GM18505 (cell line): ENCODE measurements around the gene MROH7.

Experiments
- ATAC-seq: cut with Tn5 transposase; IDR thresholded peaks from one replicate; pipeline ENCODE4 v1.9.1; 2021; ENCODE audit not compliant: unreplicated experiment
- POLR2A ChIP-seq: IDR thresholded peaks from 4 replicates; pipeline ENCODE4 v1.6.1; 2011; ENCODE audit warnings: borderline replicate concordance; ENCODE audit not compliant: insufficient read depth, insufficient read length; ENCODE audit errors: extremely low read depth

Gene MROH7

DNA sequence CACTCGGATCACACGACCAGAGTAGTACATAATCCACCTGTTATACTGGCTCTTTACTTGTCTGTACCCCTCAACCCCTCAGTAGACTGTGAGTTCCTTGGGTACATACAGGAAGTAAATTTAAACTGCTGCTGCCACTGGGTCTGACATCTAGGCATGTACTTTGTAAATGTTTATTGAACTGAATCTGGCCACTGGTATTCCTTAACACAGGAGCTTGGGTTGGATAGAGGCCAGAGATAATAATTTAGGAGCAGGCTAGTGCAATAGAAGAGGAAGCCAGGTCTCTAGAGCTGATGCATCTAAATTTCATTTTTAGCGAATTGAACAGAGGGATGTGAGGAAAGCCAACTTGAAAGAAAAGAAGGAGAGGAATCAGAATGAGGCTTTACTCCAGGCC lies 86.4 kb downstream of the MROH7 start:
- TF ChIP-seq POLR2A, result no peak
- no peak for ATAC-seq

DNA sequence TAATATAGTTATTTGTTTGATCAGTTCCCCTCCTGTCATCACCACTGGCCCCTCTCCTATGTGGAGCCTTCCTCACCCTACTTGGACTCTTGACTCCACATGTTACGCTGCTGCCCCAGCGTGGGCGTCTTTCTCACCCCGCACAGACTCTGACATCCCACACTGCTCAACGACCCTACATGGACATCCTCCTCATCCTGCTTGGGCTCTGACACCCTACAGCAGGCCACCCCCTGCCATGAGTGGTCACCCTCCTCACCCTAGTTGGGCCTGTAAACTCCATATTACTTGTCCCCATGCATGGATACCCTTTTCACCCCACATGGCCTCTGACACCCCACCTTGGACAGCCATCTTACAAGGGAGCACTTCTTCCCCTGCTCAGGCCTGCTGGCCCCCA lies 95.1 kb downstream of the MROH7 start:
- TF ChIP-seq POLR2A, result no peak
- no peak for ATAC-seq

DNA sequence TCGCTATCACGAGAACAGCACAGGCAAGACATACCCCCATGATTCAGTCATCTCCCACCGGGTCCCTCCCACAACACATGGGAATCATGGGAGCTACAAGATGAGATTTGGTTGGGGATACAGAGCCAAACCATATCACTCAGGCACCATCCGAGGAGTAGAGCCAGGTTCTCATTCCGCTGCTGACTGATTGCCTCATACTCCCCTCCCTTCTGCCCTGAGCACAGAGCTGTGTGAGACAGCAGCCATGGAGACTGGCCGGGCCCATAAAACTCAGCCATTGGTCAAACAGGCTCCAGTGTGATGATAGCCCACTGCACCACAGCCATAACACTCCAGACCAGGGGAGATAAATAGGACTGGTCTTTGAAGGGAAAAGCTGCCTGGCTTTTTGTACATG lies 96.7 kb downstream of the MROH7 start:
- no peak for TF ChIP-seq POLR2A
- no peak for ATAC-seq

DNA sequence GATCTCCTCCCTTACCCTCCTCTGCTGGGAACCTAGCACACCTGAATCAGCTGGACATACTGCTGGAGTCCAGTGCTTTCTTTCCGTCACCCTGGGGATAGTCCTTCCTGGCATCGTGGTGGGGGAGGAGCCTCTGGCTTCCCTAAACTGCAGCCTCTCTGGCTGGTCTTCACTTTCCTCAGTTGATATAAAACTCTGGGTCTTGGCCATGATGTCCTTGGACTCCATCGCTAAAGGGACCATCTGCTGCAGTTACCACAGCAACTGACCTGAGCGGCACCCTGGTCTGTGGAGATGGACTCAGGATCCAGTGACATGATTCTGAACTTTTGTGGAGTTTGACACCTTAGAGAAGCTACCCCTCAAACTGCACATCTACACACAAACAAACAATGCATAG lies 99.9 kb downstream of the MROH7 start:
- no peak for TF ChIP-seq POLR2A

DNA sequence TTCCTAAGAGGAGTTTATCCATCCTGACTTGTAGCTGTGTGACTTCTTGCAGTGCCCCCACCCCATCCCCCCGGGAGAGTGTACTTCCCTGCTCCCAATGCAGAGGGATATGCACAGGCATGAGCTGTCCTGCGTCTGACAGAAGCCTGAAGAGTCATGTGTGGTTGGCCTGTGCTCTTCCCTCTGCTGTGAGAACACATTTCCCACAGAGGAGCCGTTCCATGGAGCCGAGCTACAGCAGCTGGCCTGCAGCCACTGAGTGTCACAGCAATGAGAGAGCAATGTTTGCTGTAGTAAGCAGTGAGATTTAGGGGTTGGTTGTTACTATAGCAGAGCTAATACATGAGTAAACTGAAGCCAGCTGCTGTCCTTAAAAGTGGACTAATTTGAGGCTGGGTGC lies 100.7 kb downstream of the MROH7 start:
- TF ChIP-seq POLR2A, result no peak

More for the DNA sequence above, 99.9 kb downstream of the MROH7 start:
- no peak for ATAC-seq

DNA sequence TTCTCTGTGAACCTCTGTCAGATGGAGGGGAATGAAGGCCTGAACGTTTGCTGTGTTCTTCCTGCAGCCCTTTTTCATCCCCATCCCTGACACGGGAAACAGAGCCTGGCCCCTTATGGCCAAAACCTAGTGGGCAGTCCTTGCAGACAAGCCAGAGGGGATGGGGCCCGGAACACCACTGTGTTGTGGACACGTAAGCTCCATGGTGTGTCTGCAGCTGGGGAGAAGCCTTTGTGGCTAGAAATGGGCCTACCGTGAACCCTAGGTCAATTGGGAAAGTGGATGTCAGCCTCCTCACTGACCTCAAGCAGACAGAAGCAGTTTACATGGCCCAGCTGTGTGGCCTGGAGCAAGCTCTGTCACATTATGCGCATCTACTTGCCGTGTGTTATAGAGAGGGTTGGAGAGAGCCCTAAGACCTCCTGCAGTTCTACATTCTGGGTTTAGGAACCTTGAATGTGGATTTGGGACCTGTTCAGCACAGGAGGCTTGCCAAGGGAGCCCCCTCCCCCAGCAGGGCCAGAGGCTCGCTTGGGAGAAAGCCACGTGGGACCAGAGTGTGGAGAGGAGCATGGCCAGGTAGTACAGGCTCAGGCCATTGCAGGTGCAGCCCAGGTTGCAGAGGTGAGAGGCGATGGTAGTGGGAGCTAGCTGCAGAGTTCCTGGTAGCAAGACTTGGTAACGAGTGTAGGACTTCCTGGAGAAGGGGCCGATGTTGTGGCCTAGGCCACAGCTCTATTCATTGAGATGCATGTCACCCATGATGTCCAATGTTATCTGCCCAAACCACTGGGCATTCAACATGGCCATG lies 102.0 kb downstream of the MROH7 start:
- ATAC-seq, result no peak
- no peak for TF ChIP-seq POLR2A

More for the DNA sequence above, 100.7 kb downstream of the MROH7 start:
- no peak for ATAC-seq

DNA sequence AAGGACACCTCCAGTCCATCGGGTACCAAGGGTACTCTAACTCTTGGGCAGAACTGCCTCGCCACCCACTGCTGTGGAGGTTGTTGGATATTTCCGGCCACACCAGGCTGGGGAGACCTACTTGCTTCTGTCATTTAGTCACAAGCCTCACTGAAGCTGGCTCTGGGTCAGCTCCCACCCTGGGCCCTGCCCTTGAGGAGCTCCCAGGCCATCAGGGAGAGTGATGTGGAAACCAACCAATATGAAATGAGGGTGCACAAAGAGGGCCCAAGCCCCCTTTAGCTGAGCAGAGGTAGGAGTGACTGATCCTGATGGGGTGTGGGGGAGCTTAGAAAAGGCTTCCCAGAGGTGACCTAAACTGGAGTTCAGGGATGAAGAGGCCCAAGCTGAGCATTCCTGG lies 103.1 kb downstream of the MROH7 start:
- TF ChIP-seq POLR2A, result no peak
- ATAC-seq, result no peak

DNA sequence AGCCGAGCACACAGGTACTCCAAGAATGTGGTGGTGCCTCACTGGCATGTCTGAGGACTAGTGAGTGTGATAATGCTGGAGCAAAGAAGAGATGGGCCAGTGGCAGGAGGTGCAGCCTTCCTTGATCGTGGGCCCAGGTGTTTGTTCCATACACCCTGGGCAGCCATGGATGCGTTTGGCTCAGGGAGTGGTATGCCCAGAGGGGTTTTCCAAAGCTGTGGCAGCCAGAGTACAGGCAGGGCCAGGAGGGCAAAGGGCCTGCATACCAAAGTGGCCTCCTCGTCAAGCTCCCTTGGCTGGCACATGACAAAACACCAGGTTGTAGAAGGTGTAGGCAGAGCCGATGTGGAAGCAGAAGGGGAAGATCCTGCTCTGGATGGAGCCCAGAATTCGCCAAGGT lies 103.7 kb downstream of the MROH7 start:
- TF ChIP-seq POLR2A, result no peak
- no peak for ATAC-seq

DNA sequence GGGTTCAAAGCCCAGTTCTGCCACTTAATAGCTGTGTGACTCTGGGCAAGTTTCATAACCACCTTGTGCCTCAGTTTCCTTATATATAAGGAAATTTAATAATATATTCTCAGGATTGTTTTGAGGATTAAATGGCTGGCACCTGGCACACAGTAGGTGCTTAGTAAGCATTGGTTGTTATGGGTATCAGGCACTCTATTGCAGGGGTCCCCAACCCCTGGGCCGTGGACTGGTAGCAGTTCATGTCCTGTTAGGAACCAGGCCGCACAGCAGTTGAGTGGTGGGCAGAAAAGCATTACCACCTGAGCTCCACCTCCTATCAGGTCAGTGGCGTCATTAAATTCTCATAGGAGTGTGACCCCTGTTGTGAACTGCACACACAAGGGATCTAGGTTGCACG lies 104.3 kb downstream of the MROH7 start:
- no peak for ATAC-seq

DNA sequence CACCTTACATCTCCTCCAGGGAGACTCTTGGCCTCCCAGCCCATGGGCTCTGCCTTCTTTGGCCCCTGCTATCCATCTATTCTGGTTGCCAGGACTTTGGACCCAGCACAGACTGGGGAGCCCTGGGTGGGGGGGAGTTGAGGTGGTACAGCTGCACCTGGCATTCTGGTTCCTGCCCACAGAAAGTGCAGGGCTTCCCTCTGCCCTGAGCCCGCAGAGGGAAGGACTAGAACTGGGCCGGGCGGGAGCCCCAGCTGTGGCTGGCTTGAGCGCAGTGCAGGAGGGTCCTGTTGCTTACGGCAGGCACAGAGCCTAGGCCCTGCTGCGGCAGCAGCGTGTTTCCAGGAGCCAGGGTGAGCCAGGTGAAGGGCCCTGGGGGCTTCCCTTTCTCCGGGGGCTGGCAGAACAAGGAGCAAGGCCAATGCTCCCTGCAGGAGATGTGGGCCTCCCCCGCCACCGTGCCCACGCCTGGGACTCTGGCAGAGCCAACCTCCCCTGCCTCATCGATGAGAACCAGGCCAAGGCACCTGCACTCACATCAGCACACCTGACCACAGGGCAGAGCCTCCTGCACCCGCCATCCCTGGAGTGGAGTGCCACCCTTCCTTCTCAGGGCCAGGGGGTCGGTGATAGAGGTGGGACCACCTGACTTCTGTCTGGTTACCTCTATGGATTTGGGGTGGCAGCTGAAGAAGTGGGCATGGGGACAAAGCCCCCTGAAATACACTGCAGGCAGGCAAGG lies 106.7 kb downstream of the MROH7 start:
- no peak for ATAC-seq
- TF ChIP-seq POLR2A, result no peak

More for the DNA sequence above, 104.3 kb downstream of the MROH7 start:
- no peak for TF ChIP-seq POLR2A

DNA sequence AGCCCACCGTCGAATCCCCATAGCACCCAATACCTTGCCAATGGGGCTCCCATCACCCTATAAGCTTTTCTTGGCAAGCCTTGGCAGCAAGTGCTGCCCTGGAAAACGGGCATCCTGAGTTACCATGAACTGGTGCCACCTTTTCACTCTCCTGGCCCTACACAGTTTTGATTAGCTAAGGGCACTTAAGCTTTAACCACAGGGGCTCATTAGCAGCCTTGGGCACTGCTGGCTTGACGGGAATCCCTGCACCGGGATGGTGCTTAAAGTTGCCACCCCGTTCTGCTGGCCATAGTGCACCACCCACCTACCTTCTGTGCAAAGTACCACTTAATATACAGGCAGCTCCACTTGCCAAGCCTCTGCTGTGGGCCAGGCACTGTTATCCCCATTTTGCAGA lies 109.0 kb downstream of the MROH7 start:
- TF ChIP-seq POLR2A, result no peak
- no peak for ATAC-seq

DNA sequence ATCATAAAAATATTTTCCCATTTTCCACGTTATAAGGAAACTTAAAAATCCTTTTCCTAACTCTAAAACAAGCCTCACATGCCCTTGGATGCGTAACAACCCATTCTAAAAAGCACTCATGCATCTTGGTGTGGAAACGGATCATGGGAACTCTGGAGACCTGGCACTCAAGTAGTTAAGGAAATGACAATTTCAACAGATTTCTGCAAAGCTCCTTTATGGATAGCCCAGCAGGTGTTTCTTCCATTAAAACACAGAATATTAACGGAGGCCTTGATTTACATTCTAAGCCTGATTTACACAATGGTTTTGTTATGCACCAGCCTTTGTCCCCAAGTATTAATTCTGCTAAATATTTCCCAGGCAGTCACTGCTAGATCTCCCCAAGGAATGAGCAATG lies 109.8 kb downstream of the MROH7 start:
- no peak for TF ChIP-seq POLR2A
- no peak for ATAC-seq

DNA sequence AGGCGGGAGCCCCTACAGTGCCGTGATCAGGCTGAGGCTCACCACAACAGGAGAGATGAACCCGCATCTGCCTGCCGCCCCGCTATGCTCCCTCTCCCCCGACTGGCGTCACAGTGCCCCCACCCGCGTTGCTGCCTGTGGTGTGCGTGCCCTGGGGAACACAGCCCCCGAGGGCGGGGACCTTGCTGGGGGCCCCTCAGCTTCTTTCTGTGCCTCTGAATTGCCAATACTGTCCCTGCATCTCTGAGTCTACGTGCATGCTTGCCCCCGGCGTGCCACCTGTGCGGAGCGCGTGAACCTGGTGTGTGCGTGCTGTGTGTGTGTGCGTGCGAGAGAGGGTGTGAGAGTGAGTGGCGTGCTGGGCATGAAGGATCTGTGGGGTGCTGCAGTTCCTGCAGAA lies 112.5 kb downstream of the MROH7 start:
- ATAC-seq, result no peak

More for the DNA sequence above, 112.5 kb downstream of the MROH7 start:
- TF ChIP-seq POLR2A, result no peak
